HEK293 (cell line): Measurements from ENCODE around the gene DPEP2.

ENCODE experiments used
- ATF2 ChIP-seq: fragments of 450-650 bp; formaldehyde crosslinking; IDR thresholded peaks from 2 replicates; pipeline ENCODE4 v1.5.1; 2016; ENCODE audit warnings: missing biosample characterization, missing genetic modification characterization, low read depth
- CTCF ChIP-seq: fragments of 450-650 bp; formaldehyde crosslinking; IDR thresholded peaks from 2 replicates; pipeline ENCODE4 v1.5.1; 2016; ENCODE audit warnings: missing biosample characterization, missing genetic modification characterization
- KLF16 ChIP-seq: fragments of 450-650 bp; formaldehyde crosslinking; IDR thresholded peaks from 2 replicates; pipeline ENCODE4 v1.5.1; 2017; ENCODE audit warnings: missing biosample characterization, missing genetic modification characterization
- KLF17 ChIP-seq: fragments of 450-650 bp; formaldehyde crosslinking; IDR thresholded peaks from 2 replicates; pipeline ENCODE4 v1.5.1; 2016; ENCODE audit warnings: missing biosample characterization, missing genetic modification characterization
- ZNF138 ChIP-seq: fragments of 450-650 bp; formaldehyde crosslinking; IDR thresholded peaks from 2 replicates; pipeline ENCODE4 v1.5.1; 2016; ENCODE audit warnings: missing biosample characterization, missing genetic modification characterization, borderline replicate concordance
- ZNF24 ChIP-seq: fragments of 450-650 bp; formaldehyde crosslinking; IDR thresholded peaks from 2 replicates; pipeline ENCODE4 v1.5.1; 2016; ENCODE audit warnings: missing biosample characterization, missing genetic modification characterization

- TF ChIP-seq CTCF (tag by site-specific recombination) (peak; percentile 81), ATF2 (tag by site-specific recombination) (peak; percentile 42; the same call in 1 of the 2 replicates), KLF16 (no peak), KLF17 (tag by site-specific recombination) (no peak), ZNF24 (tag by site-specific recombination) (no peak), ZNF138 (tag by site-specific recombination) (no peak)
These were observed 41.4 kb upstream of the DPEP2 start for GRCh38 chr16:68040506-68041288.
